Ishikawa (cell line): Measurements from ENCODE around the gene RRAS2.

Experiments used
- CEBPB ChIP-seq: IDR thresholded peaks from 2 replicates; pipeline ENCODE4 v1.6.1; 2012
- CREB1 ChIP-seq: IDR thresholded peaks from 2 replicates; pipeline ENCODE4 v1.6.1; 2012; ENCODE audit warnings: low read depth
- EGR1 ChIP-seq: IDR thresholded peaks from 2 replicates; pipeline ENCODE4 v1.6.1; 2012
- EP300 ChIP-seq: IDR thresholded peaks from 2 replicates; pipeline ENCODE4 v1.6.1; 2012; ENCODE audit warnings: borderline replicate concordance
- FOXM1 ChIP-seq: IDR thresholded peaks from 2 replicates; pipeline ENCODE4 v1.6.1; 2012; ENCODE audit warnings: low read depth, borderline replicate concordance
- MAX ChIP-seq: IDR thresholded peaks from 2 replicates; pipeline ENCODE4 v1.6.1; 2012
- NFIC ChIP-seq: IDR thresholded peaks from 2 replicates; pipeline ENCODE4 v1.6.1; 2012
- RAD21 ChIP-seq: IDR thresholded peaks from 2 replicates; pipeline ENCODE4 v1.6.1; 2012; ENCODE audit warnings: low read depth
- REST ChIP-seq: IDR thresholded peaks from 2 replicates; pipeline ENCODE4 v1.6.1; 2012; ENCODE audit warnings: low read depth, mild to moderate bottlenecking
- TAF1 ChIP-seq: IDR thresholded peaks from 2 replicates; pipeline ENCODE4 v1.6.1; 2012; ENCODE audit warnings: low read depth, mild to moderate bottlenecking
- TCF12 ChIP-seq: IDR thresholded peaks from 2 replicates; pipeline ENCODE4 v1.6.1; 2012; ENCODE audit warnings: low read depth
- TEAD4 ChIP-seq: IDR thresholded peaks from 2 replicates; pipeline ENCODE4 v1.6.1; 2012
- USF1 ChIP-seq: IDR thresholded peaks from 2 replicates; pipeline ENCODE4 v1.6.1; 2012
- YY1 ChIP-seq: IDR thresholded peaks from 2 replicates; pipeline ENCODE4 v1.6.1; 2012; ENCODE audit warnings: low read depth
- ZBTB7A ChIP-seq: IDR thresholded peaks from 2 replicates; pipeline ENCODE4 v1.6.1; 2012; ENCODE audit warnings: low read depth

The RRAS2 gene

GRCh38 chr11:14253421-14253820, 105.6 kb downstream of the RRAS2 start:
- no peak for TF ChIP-seq NFIC
- no peak for TF ChIP-seq TEAD4
- no peak for TF ChIP-seq EP300
- no peak for TF ChIP-seq YY1
- TF ChIP-seq USF1: no peak
- TF ChIP-seq FOXM1: no peak
- no peak for TF ChIP-seq CREB1
- TF ChIP-seq RAD21: no peak
- TF ChIP-seq MAX: no peak
- no peak for TF ChIP-seq TCF12
- no peak for TF ChIP-seq REST
- TF ChIP-seq CEBPB: no peak
- no peak for TF ChIP-seq EGR1
- no peak for TF ChIP-seq TAF1
- TF ChIP-seq ZBTB7A: no peak

- TF ChIP-seq CEBPB (no peak), TAF1 (no peak), EGR1 (no peak), ZBTB7A (no peak), FOXM1 (no peak), TCF12 (no peak), YY1 (no peak), NFIC (no peak), CREB1 (no peak), REST (no peak), EP300 (no peak), USF1 (no peak), RAD21 (no peak), TEAD4 (no peak), MAX (no peak)
Observed at GRCh38 chr11:14251754-14252153, 107.2 kb downstream of the RRAS2 start.

- TF ChIP-seq MAX (no peak), TAF1 (no peak), RAD21 (peak; percentile 97), EGR1 (no peak), USF1 (no peak), TEAD4 (no peak), NFIC (no peak), CREB1 (no peak)
Observed at GRCh38 chr11:14249121-14249963, 109.6 kb downstream of the RRAS2 start.

GRCh38 chr11:14248580-14248981, 110.4 kb downstream of the RRAS2 start:
- peak; percentile 13; the same call in 1 of the 2 replicates for TF ChIP-seq RAD21
- TF ChIP-seq TAF1: no peak
- no peak for TF ChIP-seq CREB1

GRCh38 chr11:14245444-14245843, 113.5 kb downstream of the RRAS2 start:
- TF ChIP-seq ZBTB7A (no peak), TCF12 (no peak), EP300 (no peak), YY1 (no peak), FOXM1 (no peak), TAF1 (no peak), EGR1 (no peak), CREB1 (no peak), REST (no peak), USF1 (no peak), MAX (no peak), CEBPB (no peak)
